ENCODE results near the gene PAK6.
A peak's percentile ranks its signal among the peaks of the same experiment; 100 is the strongest.

The PAK6 gene

DNA sequence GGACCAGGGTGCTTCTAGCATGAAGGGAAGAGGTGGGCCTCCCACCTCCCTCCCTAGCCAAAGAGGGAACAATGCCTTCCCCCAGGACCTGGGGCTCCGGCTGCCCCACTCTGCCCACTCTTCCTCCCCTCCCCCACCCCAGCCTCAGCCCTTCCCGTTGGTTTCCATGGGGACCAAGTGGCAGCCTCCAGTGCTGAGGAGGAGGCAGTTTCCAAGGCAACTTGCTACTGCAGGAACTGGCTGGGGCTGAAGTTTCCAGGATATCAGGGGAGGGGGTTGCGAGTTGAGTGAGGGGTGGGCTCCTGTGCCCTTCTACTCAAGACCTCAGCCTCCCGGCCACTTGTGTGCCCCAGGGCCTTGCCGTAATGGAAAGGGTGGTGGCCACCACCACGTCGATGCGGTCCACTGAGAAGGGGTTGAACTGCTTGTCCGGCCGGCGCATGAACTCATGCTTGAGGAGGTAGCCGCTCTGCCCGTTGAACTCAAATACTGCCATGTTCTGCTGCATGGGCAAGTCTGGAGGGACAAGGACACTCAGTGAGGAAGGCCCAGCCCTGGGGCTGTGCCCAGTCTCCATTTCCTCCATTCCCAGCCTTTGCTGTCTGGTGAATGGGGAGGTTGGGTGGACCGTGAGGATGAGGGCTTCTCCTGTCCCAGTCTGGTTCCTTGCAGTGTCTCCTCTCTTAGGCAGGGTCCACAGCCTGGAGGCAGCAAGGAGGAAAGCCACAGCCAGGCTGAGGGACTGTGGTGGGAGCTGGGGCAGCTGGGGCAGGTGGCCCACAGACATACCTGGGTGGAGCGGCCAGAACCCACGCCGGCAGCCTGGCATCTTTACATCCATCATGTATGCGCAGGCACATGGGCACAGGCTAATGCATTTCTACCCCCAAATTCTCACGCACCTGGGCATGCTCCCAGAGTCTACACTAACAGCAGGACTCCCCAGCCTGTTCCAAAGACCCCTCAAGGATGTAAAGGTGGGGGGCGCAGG, 55.3 kb downstream of the PAK6 start:
- DNase-seq (ENCODE audit: low read depth) = no peak

DNA sequence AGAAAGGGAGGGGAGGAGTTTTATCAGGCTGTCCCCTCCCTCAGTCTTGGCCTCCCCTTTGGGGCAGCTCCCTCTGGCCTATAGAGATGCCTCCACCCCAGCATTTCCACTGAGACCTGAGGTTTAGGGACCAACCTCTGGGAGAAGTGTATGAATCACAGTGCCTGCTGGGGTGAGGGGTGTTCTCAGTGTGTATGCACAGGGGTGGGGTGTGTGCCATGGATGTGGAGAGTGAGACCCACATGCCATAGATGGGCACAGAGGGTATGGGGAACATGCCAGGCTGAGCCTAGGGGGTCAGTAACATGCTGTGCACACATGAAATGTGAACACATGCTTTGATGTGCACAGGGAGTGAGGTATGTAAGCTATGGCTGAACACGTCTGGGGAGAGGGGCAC, 56.4 kb downstream of the PAK6 start:
- DNase-seq (ENCODE audit: low read depth) = no peak

DNA sequence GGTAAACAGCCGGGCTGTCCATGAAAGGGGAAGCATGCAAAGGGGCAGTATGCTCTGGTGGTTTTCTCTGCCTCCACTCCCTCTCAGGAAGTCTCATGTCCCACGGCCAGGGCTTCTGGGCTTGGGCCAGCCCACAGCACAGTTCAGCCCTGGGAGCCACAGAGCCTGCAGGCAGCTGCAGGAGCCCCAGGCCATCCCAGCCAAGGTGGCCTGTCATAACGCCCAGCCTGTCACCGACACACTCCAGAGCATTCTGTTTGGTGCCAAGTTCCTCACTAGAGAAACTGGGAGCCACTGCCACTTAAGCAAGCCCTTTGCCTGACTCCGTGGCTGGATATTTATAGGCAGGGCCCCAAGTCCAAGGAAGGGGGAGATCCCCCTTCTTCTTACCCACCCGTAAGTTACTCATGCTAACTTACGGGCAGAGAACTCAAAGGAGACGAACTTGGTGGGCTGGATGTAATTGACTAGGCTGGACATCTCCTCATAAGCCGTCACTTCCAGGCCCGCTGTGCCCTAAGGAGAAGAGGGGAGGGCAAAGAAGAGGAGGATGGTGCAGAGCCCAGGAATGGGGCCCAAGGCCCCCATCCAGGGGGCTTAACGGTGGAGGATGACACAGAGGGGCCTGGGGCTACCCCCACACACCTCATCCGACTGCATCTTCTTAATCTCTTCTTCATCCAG, 57.2 kb downstream of the PAK6 start:
- no peak for DNase-seq (ENCODE audit: low read depth)

DNA sequence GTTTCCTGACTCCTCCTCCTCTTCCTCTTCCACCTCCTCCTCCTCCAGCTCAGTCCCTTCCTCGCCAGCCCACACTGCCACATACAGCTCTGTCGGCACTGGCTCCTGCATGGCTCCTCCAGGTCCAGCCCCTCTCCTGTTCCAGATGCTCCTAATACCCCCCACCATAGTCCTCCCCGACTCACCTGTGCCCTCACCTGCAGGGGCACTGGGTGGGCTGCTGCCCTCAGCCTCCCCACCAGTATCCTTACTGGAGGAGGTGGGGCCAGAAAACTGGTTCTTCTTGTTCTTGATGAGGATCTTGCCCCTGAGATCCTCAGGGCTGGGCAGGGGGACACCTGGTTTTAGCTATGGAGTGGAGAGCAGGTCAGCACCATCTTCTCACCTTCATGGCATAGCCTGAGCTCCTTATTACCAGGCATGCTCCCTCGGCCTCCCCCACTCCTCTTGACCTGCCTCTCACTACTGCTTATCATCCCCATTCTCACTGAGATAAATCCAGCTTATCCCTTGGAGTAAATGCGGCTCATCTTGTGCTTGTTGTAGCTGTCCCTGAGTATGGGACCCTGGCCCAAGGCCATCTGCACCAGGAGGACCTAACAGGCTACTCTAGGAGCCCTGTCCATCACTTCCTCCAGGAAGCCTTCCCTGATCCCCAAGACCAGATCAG, 57.8 kb downstream of the PAK6 start:
- DNase-seq (ENCODE audit: low read depth) = no peak

DNA sequence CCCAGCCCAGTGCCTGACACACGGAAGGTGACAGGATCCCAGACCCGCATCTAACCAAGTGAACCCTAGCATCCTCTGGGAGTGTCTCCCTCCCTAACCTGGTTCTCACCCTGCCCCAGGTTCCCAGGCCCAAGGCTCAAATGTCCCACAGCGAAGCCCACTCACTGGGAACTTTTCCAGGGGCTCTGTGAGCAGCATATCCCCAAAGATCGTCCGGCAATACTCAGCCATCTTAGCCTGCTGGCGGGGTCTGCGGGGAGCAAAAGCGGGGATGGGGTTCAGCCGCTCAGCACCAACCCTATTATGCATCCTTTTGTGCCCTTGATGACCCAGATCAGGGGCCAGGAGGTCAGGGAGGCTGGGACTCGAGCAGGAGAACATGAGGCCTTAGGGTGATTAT, 58.5 kb downstream of the PAK6 start:
- no peak for DNase-seq (ENCODE audit: low read depth)

DNA sequence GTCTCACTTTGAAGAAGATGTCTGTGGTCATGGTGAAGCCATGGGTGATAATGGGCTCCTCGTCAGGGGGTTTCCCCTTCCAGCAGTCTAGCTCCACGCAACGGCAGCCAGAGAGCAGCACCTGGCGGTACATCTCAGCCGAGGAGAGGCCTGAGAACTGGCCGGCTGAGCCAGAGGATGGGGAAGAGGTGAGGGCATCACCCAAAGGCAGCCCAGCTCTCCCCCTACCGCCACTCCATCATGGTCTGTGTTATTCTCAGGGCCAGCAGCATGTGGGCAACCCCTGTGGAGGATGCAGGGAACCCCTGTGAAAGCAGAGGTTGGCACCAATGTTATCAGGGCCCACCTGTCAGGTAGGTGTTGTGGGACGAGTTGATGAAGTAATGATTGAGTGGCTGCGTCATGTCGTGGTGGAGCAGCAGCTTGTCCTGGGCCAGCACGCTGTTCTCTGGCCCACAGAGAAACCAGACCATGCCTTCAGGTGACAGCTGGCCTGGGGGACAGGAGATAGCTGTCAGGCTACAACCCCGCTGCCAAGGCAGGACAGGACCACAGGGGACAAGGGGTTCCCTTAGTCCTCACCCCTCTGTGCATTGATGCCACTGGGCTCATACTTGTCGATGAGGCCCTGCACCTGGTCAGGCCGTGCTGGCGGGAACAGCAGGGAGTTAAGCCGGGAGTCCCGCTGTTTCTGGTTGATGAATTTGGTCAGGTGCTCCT, 59.5 kb downstream of the PAK6 start:
- DNase-seq (ENCODE audit: low read depth) = no peak

DNA sequence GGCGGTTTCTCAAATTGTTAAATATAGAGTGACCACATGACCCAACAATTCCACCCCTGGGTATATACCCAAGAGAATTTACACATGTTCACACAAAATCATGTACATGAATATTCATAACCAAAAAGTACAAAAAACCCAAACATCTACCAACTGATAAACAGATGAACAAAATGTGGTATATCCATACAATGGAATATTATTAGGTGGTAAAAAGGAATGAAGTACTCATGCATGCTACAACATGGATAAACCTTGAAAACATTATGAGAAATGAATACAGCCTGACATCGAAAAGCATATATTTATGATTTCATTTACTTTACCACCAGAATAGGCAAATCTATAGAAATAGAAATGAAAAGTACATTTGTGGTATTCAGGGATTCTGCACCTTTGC, 61.5 kb downstream of the PAK6 start:
- DNase-seq (ENCODE audit: low read depth) = no peak

DNA sequence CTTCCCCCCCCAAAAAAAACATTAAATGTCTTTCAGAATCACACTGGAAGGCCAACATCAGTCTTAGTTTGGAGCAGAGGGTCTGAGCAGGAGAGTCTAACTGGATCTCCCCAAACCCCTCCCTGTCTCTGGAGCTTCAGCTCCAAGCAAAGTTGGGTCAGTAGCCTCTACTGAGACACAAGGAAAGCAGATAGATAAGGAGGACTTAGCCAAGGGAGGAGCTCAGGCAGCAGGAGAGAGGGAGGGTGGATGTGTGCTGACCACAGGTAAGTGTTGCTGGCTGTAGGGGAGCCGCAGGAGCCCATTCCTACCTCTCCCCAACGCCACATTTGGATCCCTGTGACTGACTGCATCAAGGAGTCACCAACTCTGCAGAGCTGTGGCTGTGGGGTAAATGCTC, 61.9 kb downstream of the PAK6 start:
- DNase-seq (ENCODE audit: low read depth) = no peak

DNA sequence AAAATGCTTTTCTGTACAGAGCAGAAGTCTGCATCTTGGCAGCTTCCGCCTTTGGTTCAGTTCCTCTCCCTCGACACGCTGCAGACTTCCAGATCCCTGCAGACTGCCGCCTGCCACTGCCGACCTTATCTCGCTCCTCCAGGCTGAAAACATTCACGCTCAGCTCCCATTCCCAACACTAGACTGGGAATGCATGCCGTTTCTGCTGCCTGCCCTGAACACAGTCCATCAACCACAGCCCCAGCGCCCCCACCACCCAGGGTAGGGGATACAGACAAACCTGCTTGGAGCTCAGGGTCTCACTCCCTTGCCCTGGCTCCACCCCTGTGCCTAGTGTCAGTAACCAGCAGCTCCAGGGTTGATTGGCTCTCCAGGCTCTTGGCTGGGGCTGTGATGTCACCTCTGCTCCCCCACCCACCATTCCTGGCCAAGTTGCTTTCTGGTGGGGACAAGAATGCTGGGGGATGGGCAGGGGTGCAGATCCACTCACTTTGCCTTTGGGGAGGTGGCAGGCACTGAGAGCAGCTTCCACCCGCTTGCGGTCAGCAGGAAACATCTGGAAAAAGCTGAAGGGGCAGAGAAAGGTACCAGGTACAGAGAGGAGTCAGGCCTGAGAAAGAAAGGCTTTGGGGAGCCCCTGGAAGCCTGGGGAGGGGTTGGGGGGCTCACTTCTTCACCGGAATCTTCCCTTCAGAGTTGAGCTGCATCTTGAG, 62.8 kb downstream of the PAK6 start:
- DNase-seq (ENCODE audit: low read depth) = no peak

DNA sequence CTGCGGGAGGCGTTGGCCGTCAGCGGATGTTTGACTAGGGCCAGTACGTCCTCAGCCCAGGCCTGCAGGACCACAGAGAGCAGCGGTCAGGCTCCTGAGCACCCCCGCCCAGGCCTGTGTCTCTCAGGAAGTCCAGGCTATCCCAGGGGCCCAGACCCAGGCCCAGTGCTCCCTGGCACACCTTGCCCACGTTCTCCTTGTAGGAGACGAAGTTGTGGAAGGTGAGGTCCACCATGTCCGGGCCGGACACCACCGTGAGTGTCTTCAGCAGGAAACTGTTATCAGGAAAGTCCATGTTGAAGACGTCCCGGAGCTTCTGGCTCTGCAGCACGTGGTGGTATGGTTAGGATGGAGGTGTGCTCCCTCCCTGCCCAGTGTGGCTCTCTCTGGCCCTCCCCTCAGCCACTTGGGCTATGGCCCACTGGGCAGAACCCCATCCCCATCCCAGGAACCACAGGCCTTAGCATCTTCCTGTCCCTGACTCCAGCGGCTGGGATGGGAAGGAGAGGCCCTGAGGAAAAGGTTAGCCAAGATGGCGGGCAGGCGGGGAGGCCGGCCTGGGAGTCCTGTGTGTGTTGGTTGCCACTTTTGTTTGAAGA, 63.5 kb downstream of the PAK6 start:
- DNase-seq (ENCODE audit: low read depth) = no peak

DNA sequence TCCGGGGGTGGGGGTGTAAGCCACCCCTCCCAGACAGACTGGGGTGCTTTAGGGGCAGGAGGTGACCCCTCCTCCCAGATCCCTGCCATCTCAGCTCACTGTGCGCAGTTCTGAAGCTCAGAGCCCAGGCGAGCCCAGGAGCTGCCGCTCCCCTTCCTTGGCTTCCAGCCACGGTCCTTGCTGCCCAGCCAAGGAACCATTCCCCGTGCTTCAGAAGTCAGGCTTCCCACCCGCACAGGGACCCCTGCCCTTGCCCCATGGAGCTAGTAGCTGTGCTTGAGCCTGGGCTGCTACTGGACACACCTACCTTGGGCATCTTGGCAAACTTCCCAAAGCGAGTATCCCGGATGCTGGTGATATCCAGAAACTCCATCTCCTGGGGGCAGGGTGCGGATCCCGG, 64.1 kb downstream of the PAK6 start:
- DNase-seq (ENCODE audit: low read depth) = no peak

DNA sequence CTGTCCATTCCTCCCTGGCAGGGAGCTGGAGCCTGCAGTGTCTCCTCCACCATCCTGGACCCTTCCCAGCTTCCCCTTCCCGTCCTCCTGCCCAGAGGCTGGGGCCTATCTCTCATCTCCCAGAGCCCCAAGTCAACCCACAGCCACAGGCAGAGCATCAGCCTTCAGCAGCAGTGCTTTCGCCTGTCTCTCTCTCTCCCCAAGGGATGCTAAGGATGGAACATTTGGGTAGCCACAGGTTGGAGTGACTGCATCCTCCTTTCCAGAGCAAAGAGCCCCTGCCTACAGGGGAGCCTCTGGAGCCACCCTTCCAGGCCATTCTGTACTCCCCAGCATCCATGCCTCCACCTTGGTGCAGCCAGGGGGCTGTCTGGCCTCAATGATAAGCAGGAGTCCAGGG, 64.7 kb downstream of the PAK6 start:
- DNase-seq (ENCODE audit: low read depth) = no peak

DNA sequence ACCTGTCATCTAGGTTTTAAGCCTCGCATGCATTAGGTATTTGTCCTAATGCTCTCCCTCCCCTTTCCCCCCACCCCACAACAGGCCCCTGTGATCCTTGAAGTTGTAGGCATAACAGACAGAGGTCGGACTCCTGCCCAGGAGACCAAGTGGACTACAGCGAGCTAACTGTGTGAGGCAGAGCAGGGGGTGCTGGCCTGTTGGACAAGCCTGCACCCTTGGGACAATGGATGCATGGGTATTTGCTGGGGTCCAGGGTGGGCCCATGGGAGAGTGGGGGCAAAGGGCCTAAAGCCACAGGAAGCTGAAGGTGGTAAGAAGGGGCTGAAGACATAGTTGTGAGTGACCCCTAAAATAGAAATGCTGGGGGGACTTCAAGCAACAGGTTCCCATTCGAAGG, 66.4 kb downstream of the PAK6 start:
- no peak for DNase-seq (ENCODE audit: low read depth)

DNA sequence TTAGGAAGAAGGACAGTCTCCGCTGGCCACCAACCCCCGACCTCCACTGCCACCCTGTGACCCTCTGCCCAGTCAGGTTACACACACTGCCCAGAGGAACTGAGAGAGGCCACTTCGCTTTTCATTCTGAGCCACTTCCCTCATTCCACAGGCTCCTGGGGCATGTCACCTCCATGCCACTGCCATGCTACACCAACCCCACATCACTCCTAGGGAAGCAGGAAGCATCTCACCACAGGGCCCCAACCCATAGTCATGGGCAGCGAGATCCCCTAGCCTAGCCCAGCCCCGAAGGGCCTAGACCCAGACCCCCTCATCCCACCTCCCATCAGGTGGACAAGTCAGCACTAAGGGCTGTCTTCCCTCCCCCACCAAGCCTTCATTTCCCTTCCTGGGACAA, 67.5 kb downstream of the PAK6 start:
- DNase-seq (ENCODE audit: low read depth) = no peak

DNA sequence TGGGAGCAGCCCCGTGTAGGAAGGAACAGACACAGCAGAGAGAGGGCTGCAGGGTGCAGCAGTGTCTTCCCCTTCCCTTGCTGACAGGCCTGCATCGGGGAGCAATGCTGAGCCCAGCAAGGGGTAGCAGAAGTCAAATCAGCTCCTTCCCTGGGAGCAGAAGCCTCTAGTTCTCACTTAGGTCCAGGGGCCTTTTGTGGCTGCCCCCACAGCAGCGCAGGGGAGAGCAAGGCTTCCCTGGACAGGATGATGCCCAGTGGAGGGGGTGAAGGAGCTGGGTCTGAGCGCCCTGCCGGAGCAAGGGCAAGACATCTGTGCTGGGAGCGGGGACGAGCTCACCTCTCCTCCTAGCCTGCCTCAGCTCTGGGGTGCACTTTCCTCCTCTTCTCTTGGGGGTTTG, 68.0 kb downstream of the PAK6 start:
- no peak for DNase-seq (ENCODE audit: low read depth)

DNA sequence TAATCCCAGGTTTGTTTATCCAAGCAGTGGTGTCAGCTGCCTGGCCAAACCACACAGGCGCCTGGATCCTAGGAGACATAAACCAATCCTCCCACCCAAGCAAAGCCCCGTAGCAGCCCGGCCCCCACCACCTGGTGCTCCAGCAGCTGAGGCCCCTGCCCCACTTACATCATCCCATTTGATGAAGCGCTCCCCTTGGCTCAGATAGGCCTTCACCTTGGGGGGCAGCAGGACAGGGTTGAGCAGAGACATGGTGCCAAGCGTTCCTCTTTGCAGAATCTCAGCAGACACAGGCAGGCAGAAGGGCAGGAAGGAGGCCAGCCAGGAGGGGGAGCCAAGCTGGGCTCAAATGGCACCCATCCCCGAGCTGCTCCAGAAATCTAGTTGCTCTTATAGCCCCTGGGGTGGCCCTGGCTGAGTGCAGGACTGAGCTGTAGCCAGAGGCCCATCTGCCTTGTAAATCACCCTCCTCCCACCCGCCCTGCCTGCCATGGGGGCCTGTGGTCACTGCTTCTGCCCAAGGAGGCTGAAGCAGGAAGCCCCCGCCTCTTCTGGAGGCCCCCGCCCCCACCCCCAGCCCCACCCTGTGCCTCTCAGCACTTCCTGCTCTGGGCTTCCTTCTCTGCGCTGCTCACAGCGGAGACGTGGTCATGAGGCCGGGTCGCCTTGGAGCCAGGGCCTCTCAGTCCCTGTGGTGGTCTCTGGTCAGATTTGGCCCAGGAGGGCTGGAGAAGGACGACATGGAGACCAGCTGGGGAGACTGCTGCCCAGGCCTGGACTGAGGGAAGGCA, 68.8 kb downstream of the PAK6 start, which contains the start of gene PLCB2:
PLCB2 (minus strand) TSS at position 515 of the 791 bp plus-strand sequence; CDS start at position 252, 263 bp downstream.
- DNase-seq (ENCODE audit: low read depth) = peak; percentile 63

DNA sequence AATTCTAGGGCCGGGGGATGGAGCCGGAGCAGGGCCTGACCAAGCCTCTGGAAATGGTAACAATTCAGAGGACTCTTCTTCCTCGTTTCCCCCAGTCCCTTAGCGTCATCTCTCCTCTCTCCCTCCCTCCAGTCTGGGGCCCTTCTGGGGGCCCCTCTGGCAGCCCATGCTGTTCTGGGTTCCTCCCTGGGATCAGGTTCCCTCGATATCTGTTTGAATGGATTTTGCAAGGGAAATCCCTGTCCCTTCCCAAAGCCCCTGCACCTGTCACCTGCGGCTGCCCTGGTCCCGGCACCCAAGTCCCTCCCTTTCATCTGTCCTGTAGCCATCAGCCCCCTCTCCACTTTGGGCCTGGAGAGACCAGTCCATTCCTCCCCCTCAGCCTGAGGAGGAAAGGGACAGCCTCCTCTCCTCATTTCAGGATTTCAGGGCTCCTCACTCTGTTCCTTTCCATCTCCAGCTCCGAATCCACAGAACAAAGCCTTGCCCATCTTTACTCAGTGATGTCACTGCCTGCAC, 70.5 kb downstream of the PAK6 start:
- DNase-seq (ENCODE audit: low read depth) = no peak

DNA sequence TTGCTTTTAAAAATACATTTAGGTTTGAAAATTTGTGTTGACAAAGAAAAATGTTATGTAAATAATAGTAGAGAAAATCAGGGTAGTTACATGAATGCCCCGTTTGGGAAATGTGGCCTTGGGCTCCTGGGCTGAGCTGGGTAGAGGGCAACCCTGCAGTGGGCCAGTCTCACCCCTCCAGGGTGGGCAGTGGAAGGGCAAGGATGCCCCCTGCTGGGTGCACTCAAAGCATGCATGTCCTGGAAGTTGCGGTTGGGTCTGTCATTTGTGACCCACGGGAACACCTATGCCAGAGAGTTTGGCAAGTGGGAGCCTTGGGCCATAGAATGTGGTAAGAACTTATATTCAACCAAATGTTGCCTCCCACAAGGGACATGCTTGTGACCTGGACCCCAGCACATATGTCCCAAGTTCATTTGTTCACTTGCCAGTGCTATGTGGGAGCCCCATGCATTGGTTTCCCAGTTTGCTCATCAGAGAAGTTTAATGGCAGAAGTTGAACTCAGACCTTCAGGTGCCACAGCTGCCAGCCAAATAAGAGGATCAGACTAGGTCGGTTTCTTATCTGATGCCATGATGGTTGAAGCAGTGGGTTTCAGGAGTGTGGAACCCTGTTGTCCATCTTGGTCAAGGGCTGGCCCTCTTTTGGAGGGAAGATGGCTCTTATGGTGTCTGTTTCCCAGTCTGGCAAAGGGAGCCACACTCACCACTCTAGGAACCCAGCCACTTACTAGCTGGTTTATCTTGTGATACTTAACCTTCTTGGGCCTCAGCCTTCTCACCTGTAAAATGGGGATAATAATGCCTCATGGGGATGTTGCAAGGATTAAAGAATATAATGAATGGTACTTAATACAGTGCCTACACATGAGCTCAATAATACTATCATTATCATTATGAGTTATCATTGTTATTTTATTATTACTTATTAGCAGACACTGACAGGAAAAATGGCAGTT, 71.4 kb downstream of the PAK6 start:
- peak; percentile 60 for DNase-seq (ENCODE audit: low read depth)

DNA sequence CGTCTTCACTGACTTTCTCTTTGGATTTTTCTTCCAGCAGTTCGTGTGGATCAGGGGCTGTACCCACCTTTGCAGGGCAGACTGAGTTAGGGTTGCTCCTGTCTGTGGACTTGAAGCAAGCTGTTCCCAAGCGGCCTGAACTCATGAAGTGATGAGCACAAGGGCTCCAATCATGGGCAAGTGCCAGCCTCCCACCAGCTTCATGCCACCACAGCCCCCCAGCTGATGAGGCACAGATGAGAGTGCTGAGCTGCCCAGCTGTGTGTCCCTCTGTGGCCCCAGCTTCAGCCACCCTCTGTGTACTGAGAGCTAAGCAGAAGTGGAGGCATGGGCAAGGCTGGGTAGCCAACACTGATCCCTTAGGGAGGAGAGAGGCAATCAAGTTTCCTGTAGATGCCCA, 72.1 kb downstream of the PAK6 start:
- no peak for DNase-seq (ENCODE audit: low read depth)

Measured in activated T-cell treated with anti-CD3 and anti-CD28 coated beads for 48 hours (primary cell).